Thyroid gland (tissue), 4 donors: ENCODE results near the gene CACNA1G.

Experiments
- POLR2A ChIP-seq, 2 donors: fragments of 450-650 bp; IDR thresholded peaks; one replicate each; pipeline ENCODE4 v1.6.1; 2017; ENCODE audit warnings: antibody characterized with exemption in 2 of 2, mild to moderate bottlenecking in 2 of 2, moderate library complexity in 1 of 2
- TF ChIP-seq, protein P1 (sequence below), 6 experiments: fragments of 200-600 bp in 3 of 6; fragments of 450-650 bp in 3 of 6; sonication (generic) in 3 of 6; IDR thresholded peaks; one replicate each; pipeline ENCODE4 v1.5.1; 2016 to 2019; ENCODE audit warnings: antibody characterized with exemption in 6 of 6, mild to moderate bottlenecking in 2 of 6, inconsistent platforms in 1 of 6, moderate library complexity in 1 of 6

DNA sequence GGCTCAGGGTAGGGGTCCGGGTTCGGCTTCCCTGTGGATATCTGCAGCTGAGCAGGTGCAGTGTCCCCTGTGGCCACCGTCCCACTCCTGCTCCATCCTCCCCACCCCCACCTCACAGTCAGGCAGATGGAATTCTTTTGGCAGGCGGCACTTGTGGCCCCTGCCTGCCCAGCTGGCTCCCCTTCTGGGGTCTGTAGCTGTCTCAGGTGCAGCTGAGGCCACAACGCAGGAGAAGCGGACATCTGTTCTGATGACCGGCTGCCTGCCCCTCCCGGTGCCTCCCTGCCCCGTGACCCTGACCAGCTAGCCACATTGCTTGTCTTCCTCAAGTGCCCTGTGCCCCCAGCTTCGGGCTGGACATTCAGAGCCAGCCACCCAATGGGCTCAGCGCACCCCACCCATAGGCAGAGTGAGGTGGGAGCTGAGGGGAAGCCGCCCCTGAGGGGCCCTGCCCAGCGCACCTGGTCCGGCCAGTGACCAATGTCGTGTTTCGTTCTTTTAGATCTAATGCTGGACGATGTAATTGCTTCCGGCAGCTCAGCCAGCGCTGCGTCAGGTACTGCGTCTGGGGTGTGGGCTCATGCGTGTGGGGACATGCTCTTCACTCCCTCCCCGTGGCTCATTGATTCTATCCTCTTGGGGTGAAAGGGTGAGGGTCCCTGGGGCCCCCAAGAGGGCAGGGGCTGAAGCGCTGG is 49.0 kb downstream of the CACNA1G start:
- TF ChIP-seq, protein P1, sequence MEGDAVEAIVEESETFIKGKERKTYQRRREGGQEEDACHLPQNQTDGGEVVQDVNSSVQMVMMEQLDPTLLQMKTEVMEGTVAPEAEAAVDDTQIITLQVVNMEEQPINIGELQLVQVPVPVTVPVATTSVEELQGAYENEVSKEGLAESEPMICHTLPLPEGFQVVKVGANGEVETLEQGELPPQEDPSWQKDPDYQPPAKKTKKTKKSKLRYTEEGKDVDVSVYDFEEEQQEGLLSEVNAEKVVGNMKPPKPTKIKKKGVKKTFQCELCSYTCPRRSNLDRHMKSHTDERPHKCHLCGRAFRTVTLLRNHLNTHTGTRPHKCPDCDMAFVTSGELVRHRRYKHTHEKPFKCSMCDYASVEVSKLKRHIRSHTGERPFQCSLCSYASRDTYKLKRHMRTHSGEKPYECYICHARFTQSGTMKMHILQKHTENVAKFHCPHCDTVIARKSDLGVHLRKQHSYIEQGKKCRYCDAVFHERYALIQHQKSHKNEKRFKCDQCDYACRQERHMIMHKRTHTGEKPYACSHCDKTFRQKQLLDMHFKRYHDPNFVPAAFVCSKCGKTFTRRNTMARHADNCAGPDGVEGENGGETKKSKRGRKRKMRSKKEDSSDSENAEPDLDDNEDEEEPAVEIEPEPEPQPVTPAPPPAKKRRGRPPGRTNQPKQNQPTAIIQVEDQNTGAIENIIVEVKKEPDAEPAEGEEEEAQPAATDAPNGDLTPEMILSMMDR (IDR thresholded peaks at IDR 0.05): no peak
- TF ChIP-seq POLR2A (IDR thresholded peaks at IDR 0.05): no peak
